OCI-LY1 (cell line): ENCODE measurements around the gene DDAH1.

Experiments used
- H2AFZ ChIP-seq: fragments of 200-600 bp; sonication (generic), shearing (Covaris generic); 2 replicates; pipeline ENCODE4 v1.6.0; 2014; ENCODE audit warnings: antibody characterized with exemption, mild to moderate bottlenecking, low read length
- H3F3A ChIP-seq: fragments of 200-600 bp; sonication (generic), shearing (Covaris generic); 2 replicates; pipeline ENCODE4 v1.6.0; 2014; ENCODE audit warnings: mild to moderate bottlenecking, antibody characterized with exemption, low read length, moderate library complexity; ENCODE audit not compliant: insufficient read depth
- H3K27ac ChIP-seq: fragments of 200-600 bp; sonication (generic); 2 replicates; pipeline ENCODE4 v1.5.1; 2014; ENCODE audit warnings: low read length, mixed run types, mild to moderate bottlenecking, low read depth; ENCODE audit not compliant: poor library complexity, severe bottlenecking
- H3K27me3 ChIP-seq: fragments of 200-600 bp; sonication (generic); 2 replicates; pipeline ENCODE4 v1.6.0; 2014; ENCODE audit warnings: antibody characterized with exemption, mild to moderate bottlenecking, low read length, moderate library complexity; ENCODE audit not compliant: insufficient read depth
- H3K36me3 ChIP-seq: fragments of 200-600 bp; sonication (generic); 2 replicates; pipeline ENCODE4 v1.6.1; 2014; ENCODE audit warnings: mild to moderate bottlenecking, antibody characterized with exemption, low read length, moderate library complexity, mixed read lengths; ENCODE audit not compliant: insufficient read depth
- H3K4me1 ChIP-seq: fragments of 200-600 bp; sonication (generic); 2 replicates; pipeline ENCODE4 v1.5.1; 2014; ENCODE audit warnings: mild to moderate bottlenecking, low read length, moderate library complexity; ENCODE audit not compliant: insufficient read depth, severe bottlenecking
- H3K4me2 ChIP-seq: fragments of 200-600 bp; sonication (generic), shearing (Covaris generic); 2 replicates; pipeline ENCODE4 v1.6.1; 2014; ENCODE audit warnings: low read length
- H3K4me3 ChIP-seq: fragments of 200-600 bp; sonication (generic); 2 replicates; pipeline ENCODE4 v1.5.1; 2014; ENCODE audit warnings: low read length, low read depth, mild to moderate bottlenecking, mixed read lengths; ENCODE audit not compliant: poor library complexity, severe bottlenecking
- H3K79me2 ChIP-seq: fragments of 200-600 bp; shearing (Covaris generic); 2 replicates; pipeline ENCODE4 v1.6.1; 2016; ENCODE audit warnings: mixed run types, low read length, mixed read lengths; ENCODE audit not compliant: insufficient read depth
- H3K9ac ChIP-seq: fragments of 200-600 bp; sonication (generic), shearing (Covaris generic); 2 replicates; pipeline ENCODE4 v1.6.1; 2014; ENCODE audit warnings: mild to moderate bottlenecking, low read length, mixed read lengths
- H3K9me2 ChIP-seq: fragments of 200-600 bp; sonication (generic), shearing (Covaris generic); 2 replicates; pipeline ENCODE4 v1.6.1; 2014; ENCODE audit warnings: low read depth, mild to moderate bottlenecking, low read length, mixed read lengths
- H3K9me3 ChIP-seq: fragments of 200-600 bp; shearing (Covaris generic); 2 replicates; pipeline ENCODE4 v1.6.1; 2014; ENCODE audit warnings: low read length, mixed read lengths
- H4K20me1 ChIP-seq: fragments of 200-600 bp; sonication (generic), shearing (Covaris generic); 2 replicates; pipeline ENCODE4 v1.6.0; 2016; ENCODE audit warnings: mild to moderate bottlenecking, low read length; ENCODE audit not compliant: insufficient read depth
- CTCF ChIP-seq: fragments of 200-600 bp; sonication (generic), shearing (Covaris generic); IDR thresholded peaks from 2 replicates; pipeline ENCODE4 v1.5.1; 2017; ENCODE audit warnings: mild to moderate bottlenecking, antibody characterized with exemption, low read length, moderate library complexity, mixed read lengths
- EZH2 ChIP-seq: fragments of 200-600 bp; sonication (generic), shearing (Covaris generic); IDR thresholded peaks from 2 replicates; pipeline ENCODE4 v1.8.0; 2017; ENCODE audit warnings: borderline replicate concordance, mixed run types, mild to moderate bottlenecking, antibody characterized with exemption, low read length, moderate library complexity, mixed read lengths

Gene DDAH1

GRCh38 chr1:85326336-85326735 is 138.6 kb downstream of the DDAH1 start:
- Histone ChIP-seq H3K4me2 (no peak overlapping the region), H3K36me3 (no peaks in the 10 kb centered on the region), H3F3A (no peaks in the 10 kb centered on the region), H3K9ac (no peak overlapping the region), H3K27me3 (no peaks in the 10 kb centered on the region), H3K9me2 (no peaks in the 10 kb centered on the region), H3K27ac (no peak overlapping the region), H3K4me3 (no peak overlapping the region), H3K9me3 (no peaks in the 10 kb centered on the region), H3K4me1 (no peaks in the 10 kb centered on the region), H3K79me2 (no peaks in the 10 kb centered on the region), H4K20me1 (no peaks in the 10 kb centered on the region), H2AFZ (no peak overlapping the region)
- TF ChIP-seq EZH2, result no peak
- TF ChIP-seq CTCF, result no peak

- no peaks in the 10 kb centered on the region for H4K20me1 ChIP-seq
- no peak overlapping the region for H2AFZ ChIP-seq
- no peak overlapping the region for H3K4me2 ChIP-seq
- no peak overlapping the region for H3K4me3 ChIP-seq
- H3K9ac ChIP-seq, result no peak overlapping the region
- H3K79me2 ChIP-seq, result no peaks in the 10 kb centered on the region
- no peaks in the 10 kb centered on the region for H3K36me3 ChIP-seq
- no peaks in the 10 kb centered on the region for H3K9me2 ChIP-seq
- H3F3A ChIP-seq, result no peaks in the 10 kb centered on the region
- H3K27ac ChIP-seq, result no peak overlapping the region
- H3K9me3 ChIP-seq, result no peaks in the 10 kb centered on the region
- TF ChIP-seq EZH2, result no peak
- H3K4me1 ChIP-seq, result no peaks in the 10 kb centered on the region
- no peaks in the 10 kb centered on the region for H3K27me3 ChIP-seq
These were observed 139.0 kb downstream of the DDAH1 start for GRCh38 chr1:85325920-85326319.

GRCh38 chr1:85323770-85324169 is 141.2 kb downstream of the DDAH1 start:
- Histone ChIP-seq H3K9me3 (no peaks in the 10 kb centered on the region), H3K9ac (no peak overlapping the region), H3K27ac (no peak overlapping the region), H3K36me3 (no peaks in the 10 kb centered on the region), H3K27me3 (no peaks in the 10 kb centered on the region), H3K4me3 (no peak overlapping the region), H4K20me1 (no peaks in the 10 kb centered on the region), H2AFZ (no peak overlapping the region), H3K4me2 (no peak overlapping the region), H3K9me2 (no peaks in the 10 kb centered on the region), H3F3A (no peaks in the 10 kb centered on the region), H3K79me2 (no peaks in the 10 kb centered on the region), H3K4me1 (no peaks in the 10 kb centered on the region)
- no peak for TF ChIP-seq EZH2
- TF ChIP-seq CTCF, result no peak

GRCh38 chr1:85322655-85323054 is 142.3 kb downstream of the DDAH1 start:
- no peaks in the 10 kb centered on the region for H3K4me1 ChIP-seq
- no peak overlapping the region for H2AFZ ChIP-seq
- no peaks in the 10 kb centered on the region for H3K9me2 ChIP-seq
- TF ChIP-seq CTCF (no peak), EZH2 (no peak)
- no peaks in the 10 kb centered on the region for H3K36me3 ChIP-seq
- H3K27ac ChIP-seq, result no peak overlapping the region
- no peaks in the 10 kb centered on the region for H3K27me3 ChIP-seq
- H3F3A ChIP-seq, result no peaks in the 10 kb centered on the region
- no peaks in the 10 kb centered on the region for H3K9me3 ChIP-seq
- H3K9ac ChIP-seq, result no peak overlapping the region
- no peak overlapping the region for H3K4me3 ChIP-seq
- H3K4me2 ChIP-seq, result no peak overlapping the region
- H3K79me2 ChIP-seq, result no peaks in the 10 kb centered on the region
- H4K20me1 ChIP-seq, result no peaks in the 10 kb centered on the region
